Dendritic cell treated with granulocyte-macrophage colony-stimulating factor and Interleukin-4, amounts not matched to agents 40 ng/mL and 50 ng/mL, for 4 days (primary cell): ENCODE measurements around the gene WDHD1.
A peak's percentile ranks its signal among the peaks of the same experiment; 100 is the strongest.
"Not testable (repeated sequence)": the region's sequence is repeated elsewhere in the genome, so short reads cannot be mapped to it uniquely, and the experiment has no call there.

Experiments
- H3K27ac Mint-ChIP-seq: one replicate; pipeline ENCODE4 v1.8.0; 2022; ENCODE audit warnings: mild to moderate bottlenecking, mixed read lengths
- H3K27me3 Mint-ChIP-seq: one replicate; pipeline ENCODE4 v1.8.0; 2022; ENCODE audit warnings: mild to moderate bottlenecking, mixed read lengths
- H3K36me3 Mint-ChIP-seq: one replicate; pipeline ENCODE4 v1.8.0; 2022; ENCODE audit warnings: low read depth, mixed read lengths
- H3K4me1 Mint-ChIP-seq: one replicate; pipeline ENCODE4 v1.8.0; 2022; ENCODE audit warnings: low read depth, mixed read lengths
- H3K4me3 Mint-ChIP-seq: one replicate; pipeline ENCODE4 v1.8.0; 2022; ENCODE audit warnings: mild to moderate bottlenecking, moderate library complexity, mixed read lengths
- H3K9me3 Mint-ChIP-seq: one replicate; pipeline ENCODE4 v1.8.0; 2022; ENCODE audit warnings: mixed read lengths
- intact Hi-C: fragments of 100-400 bp; cut with micrococcal nuclease; formaldehyde crosslinking; loops from one replicate; pipeline ENCODE4 v1.15.0; 2022

Gene WDHD1

GRCh38 chr14:55028066-55028465 is 1.2 kb upstream of the WDHD1 start:
- no peaks in the 10 kb centered on the region for H3K9me3 Mint-ChIP-seq
- peak overlapping the region; percentile 96 for H3K4me3 Mint-ChIP-seq
- peak overlapping the region; percentile 96 for H3K27ac Mint-ChIP-seq
- no peaks in the 10 kb centered on the region for H3K27me3 Mint-ChIP-seq
- peaks cover 33% of the 10 kb centered on the region for H3K4me1 Mint-ChIP-seq
- intact Hi-C loops = no loop called here
- peaks cover 16% of the 10 kb centered on the region for H3K36me3 Mint-ChIP-seq

GRCh38 chr14:55026441-55026792 is 482 bp downstream of the WDHD1 start:
- H3K27ac Mint-ChIP-seq = peak overlapping the region; percentile 96
- no peaks in the 10 kb centered on the region for H3K9me3 Mint-ChIP-seq
- H3K4me1 Mint-ChIP-seq = peaks cover 31% of the 10 kb centered on the region
- intact Hi-C loops = loop anchor here (2.0 kb wide), 1 partner anchor 24 kb away; the partner anchor contains the start of gene MAPK1IP1L
- peaks cover 9% of the 10 kb centered on the region for H3K36me3 Mint-ChIP-seq
- H3K4me3 Mint-ChIP-seq = peak overlapping the region; percentile 96
- no peaks in the 10 kb centered on the region for H3K27me3 Mint-ChIP-seq

DNA sequence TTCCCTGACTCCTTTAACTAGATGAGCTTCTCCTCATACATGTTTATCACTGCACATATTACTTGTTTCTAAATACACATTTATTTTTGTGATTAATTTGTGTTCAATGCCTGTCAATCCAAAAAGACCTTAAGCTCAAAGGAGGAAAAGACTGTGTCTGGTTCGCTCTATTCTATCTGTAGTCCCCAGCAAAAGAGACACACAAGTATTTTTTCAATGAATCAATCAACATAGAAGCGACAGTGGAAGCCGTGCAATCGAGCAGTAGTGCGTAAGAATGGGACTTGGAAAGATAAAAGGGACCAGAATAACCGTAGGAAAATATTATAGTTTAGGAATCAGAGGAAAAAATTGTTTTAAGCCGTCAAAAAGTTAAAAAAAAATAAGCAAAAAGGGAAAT is 951 bp downstream of the WDHD1 start:
- Mint-ChIP-seq H3K9me3 (no peaks in the 10 kb centered on the region), H3K27me3 (no peaks in the 10 kb centered on the region), H3K4me1 (peaks cover 27% of the 10 kb centered on the region), H3K27ac (peak overlapping the region; percentile 96), H3K4me3 (peak overlapping the region; percentile 96), H3K36me3 (peaks cover 9% of the 10 kb centered on the region)
- intact Hi-C loops = loop anchor here (2.0 kb wide), 1 partner anchor 25 kb away; the partner anchor contains the start of gene MAPK1IP1L

- H3K9me3 Mint-ChIP-seq, H3K4me3 Mint-ChIP-seq, intact Hi-C loops, H3K27me3 Mint-ChIP-seq, H3K36me3 Mint-ChIP-seq, H3K27ac Mint-ChIP-seq: not testable (repeated sequence)
- H3K4me1 Mint-ChIP-seq = peaks cover 36% of the 10 kb centered on the region
Observed at GRCh38 chr14:55024365-55024764, 2.5 kb downstream of the WDHD1 start.

DNA sequence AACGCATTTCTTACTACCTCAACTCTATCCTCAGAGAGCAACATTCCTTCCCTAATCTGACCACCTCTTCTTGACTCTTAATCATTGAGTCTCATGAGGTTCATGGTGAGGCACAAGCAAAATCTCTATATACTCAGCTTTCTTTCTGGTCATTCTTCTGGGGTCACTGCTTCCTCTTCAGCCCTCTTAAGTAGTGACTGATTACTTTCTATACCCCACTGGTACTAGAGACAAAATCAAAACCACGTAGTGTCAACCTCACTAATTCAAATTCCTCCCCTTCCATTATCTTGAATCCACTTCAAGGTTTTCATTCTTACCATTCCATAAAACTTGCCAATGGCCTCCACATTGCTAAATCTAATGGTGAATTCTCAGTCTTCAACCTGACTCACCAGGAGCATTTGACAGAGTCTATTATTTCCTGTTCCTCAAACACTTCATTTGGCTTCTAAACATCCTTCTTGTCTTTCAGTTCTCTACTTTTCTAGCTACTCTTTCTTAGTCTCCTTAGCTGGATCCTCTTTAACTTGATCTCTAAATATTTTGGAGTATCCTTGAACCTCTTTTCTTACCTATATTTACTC is 6.8 kb downstream of the WDHD1 start:
- no peak overlapping the region for H3K4me3 Mint-ChIP-seq
- peaks cover 10% of the 10 kb centered on the region for H3K4me1 Mint-ChIP-seq
- H3K9me3 Mint-ChIP-seq = no peaks in the 10 kb centered on the region
- peak overlapping the region; percentile 31 for H3K27ac Mint-ChIP-seq
- H3K27me3 Mint-ChIP-seq = no peaks in the 10 kb centered on the region
- intact Hi-C loops = no loop called here
- no peaks in the 10 kb centered on the region for H3K36me3 Mint-ChIP-seq

DNA sequence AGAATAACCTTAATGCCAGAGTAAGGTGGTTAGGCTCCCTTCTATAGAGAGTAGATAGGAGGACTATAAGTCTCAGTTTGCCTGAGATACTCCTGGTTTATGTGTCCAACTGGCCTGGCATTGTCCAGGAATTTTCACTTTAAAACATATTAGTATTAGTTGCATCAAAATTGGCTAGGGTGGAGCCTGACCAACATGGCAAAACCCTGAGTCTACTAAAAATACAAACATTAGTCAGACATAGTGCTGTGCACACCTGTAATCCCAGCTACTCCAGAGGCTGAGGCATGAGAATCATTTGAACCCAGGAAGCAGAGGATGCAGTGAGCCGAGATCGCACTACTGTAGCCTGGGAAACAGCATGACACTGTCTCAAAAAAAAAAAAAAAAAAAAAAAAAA is 11.9 kb downstream of the WDHD1 start:
- intact Hi-C loops = no loop called here
- Mint-ChIP-seq H3K27me3 (no peaks in the 10 kb centered on the region), H3K4me1 (peaks cover 4% of the 10 kb centered on the region), H3K36me3 (no peaks in the 10 kb centered on the region), H3K4me3 (no peak overlapping the region), H3K9me3 (no peaks in the 10 kb centered on the region), H3K27ac (no peak overlapping the region)

GRCh38 chr14:55005071-55005470 is 21.8 kb downstream of the WDHD1 start:
- Mint-ChIP-seq H3K36me3 (no peaks in the 10 kb centered on the region), H3K27ac (no peak overlapping the region), H3K4me1 (peaks cover 10% of the 10 kb centered on the region), H3K9me3 (no peaks in the 10 kb centered on the region), H3K27me3 (no peaks in the 10 kb centered on the region), H3K4me3 (no peak overlapping the region)
- intact Hi-C loops = no loop called here

DNA sequence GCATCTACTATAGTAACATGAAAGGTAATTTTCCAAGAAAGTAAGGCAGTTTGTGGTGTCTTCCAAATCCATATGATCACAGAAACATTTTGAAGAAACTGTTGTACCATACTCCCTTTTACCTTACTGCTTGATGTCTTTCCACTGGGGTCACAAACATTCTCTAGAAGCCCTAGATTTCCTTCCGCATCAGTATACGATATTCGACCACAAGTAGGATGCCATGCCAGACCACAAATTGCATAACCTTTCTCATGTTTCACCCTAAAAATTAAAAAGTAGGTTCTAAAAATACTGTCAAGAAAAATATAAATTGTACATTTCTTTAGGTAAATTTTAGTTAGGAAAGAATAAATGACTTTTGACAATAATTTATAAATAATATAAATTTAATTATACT is 26.5 kb downstream of the WDHD1 start:
- Mint-ChIP-seq H3K4me3 (no peak overlapping the region), H3K4me1 (peaks cover 13% of the 10 kb centered on the region), H3K36me3 (no peaks in the 10 kb centered on the region), H3K9me3 (no peaks in the 10 kb centered on the region), H3K27ac (no peak overlapping the region), H3K27me3 (peaks cover 2% of the 10 kb centered on the region)
- intact Hi-C loops = no loop called here

DNA sequence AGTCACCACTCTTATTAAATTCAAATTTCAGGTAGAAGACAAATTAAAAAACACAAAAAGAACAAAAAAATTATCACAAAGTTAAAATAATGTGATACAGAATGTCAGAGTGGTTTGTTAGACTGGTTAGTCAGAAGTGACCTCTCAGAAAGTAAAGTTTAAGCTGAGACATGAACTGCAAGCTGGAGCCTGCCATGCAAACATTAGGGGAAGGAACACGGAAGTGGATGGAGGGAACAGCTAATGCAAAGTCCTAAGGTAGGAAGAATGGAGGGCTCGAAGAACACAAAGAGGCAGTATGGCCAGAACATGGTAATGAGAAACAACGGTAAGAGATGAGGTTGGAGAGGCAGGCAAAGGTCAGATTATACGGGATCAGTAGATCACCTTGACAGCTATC is 41.7 kb downstream of the WDHD1 start:
- intact Hi-C loops = loop anchor here (10.0 kb wide), 1 partner anchor 180 kb away; no protein-coding TSS in a partner anchor
- no peaks in the 10 kb centered on the region for H3K9me3 Mint-ChIP-seq
- peaks cover 14% of the 10 kb centered on the region for H3K36me3 Mint-ChIP-seq
- no peaks in the 10 kb centered on the region for H3K27me3 Mint-ChIP-seq
- no peak overlapping the region for H3K27ac Mint-ChIP-seq
- H3K4me3 Mint-ChIP-seq = no peak overlapping the region
- no peaks in the 10 kb centered on the region for H3K4me1 Mint-ChIP-seq

DNA sequence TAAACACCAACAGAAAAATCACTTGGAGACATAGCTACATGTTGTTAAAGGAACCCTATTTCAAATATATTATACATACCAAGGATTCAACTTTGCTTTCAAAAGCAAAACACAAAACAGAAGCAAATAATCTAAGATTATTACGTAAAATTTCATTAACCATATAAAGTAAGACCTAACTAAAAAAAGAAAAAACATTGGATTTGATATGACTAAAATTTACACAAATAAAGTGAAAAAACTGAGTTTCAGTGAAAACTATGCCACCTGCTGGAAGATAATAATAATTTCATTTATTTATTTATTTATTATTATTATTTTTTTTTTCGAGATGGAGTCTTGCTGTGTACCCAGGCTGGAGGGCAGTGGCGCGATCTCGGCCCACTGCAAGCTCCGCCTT is 45.2 kb downstream of the WDHD1 start:
- H3K4me3 Mint-ChIP-seq = no peak overlapping the region
- no peaks in the 10 kb centered on the region for H3K9me3 Mint-ChIP-seq
- H3K4me1 Mint-ChIP-seq = no peaks in the 10 kb centered on the region
- no peaks in the 10 kb centered on the region for H3K27me3 Mint-ChIP-seq
- H3K36me3 Mint-ChIP-seq = peaks cover 6% of the 10 kb centered on the region
- no peak overlapping the region for H3K27ac Mint-ChIP-seq
- intact Hi-C loops = loop anchor here (2.0 to 10.0 kb wide), 2 partner anchors 177 to 417 kb away; no protein-coding TSS in a partner anchor

- Mint-ChIP-seq H3K9me3 (no peaks in the 10 kb centered on the region), H3K36me3 (no peaks in the 10 kb centered on the region), H3K27ac (no peak overlapping the region), H3K27me3 (no peaks in the 10 kb centered on the region), H3K4me3 (no peak overlapping the region), H3K4me1 (peaks cover 7% of the 10 kb centered on the region)
- intact Hi-C loops = no loop called here
Observed at GRCh38 chr14:54979039-54979438, 47.9 kb downstream of the WDHD1 start.

DNA sequence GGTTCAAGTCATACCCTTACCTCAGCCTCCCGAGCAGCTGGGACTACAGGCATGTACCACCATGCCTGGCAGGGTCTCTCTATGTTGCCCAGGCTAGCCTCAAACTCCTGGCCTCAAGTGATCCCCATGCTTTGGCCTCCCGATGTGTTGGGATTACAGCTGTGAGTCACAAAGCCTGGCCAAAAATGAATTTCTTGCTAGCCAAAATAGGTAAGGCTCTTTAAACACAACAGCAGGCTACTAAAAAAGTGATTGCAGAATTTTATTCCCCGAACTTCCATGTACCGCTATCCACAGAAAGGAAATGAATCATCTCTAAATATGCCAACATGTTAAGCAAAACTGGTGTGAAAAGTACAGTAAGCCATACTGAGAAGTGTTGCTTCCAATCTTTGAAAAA is 50.6 kb downstream of the WDHD1 start:
- Mint-ChIP-seq H3K27me3 (no peaks in the 10 kb centered on the region), H3K9me3 (no peaks in the 10 kb centered on the region), H3K27ac (no peak overlapping the region), H3K4me3 (no peak overlapping the region), H3K4me1 (peaks cover 7% of the 10 kb centered on the region), H3K36me3 (no peaks in the 10 kb centered on the region)
- intact Hi-C loops = no loop called here

- H3K36me3 Mint-ChIP-seq = no peaks in the 10 kb centered on the region
- H3K27ac Mint-ChIP-seq = no peak overlapping the region
- no peaks in the 10 kb centered on the region for H3K27me3 Mint-ChIP-seq
- intact Hi-C loops = no loop called here
- no peak overlapping the region for H3K4me3 Mint-ChIP-seq
- H3K9me3 Mint-ChIP-seq = no peaks in the 10 kb centered on the region
- H3K4me1 Mint-ChIP-seq = peaks cover 7% of the 10 kb centered on the region
Observed at GRCh38 chr14:54975856-54976255, 51.0 kb downstream of the WDHD1 start.

- H3K27ac Mint-ChIP-seq = no peak overlapping the region
- no peaks in the 10 kb centered on the region for H3K27me3 Mint-ChIP-seq
- H3K4me3 Mint-ChIP-seq = no peak overlapping the region
- peaks cover 7% of the 10 kb centered on the region for H3K4me1 Mint-ChIP-seq
- H3K9me3 Mint-ChIP-seq = no peaks in the 10 kb centered on the region
- H3K36me3 Mint-ChIP-seq = no peaks in the 10 kb centered on the region
- intact Hi-C loops = no loop called here
Observed at GRCh38 chr14:54974788-54975414, 52.0 kb downstream of the WDHD1 start.

GRCh38 chr14:54967496-54967895 is 59.4 kb downstream of the WDHD1 start:
- Mint-ChIP-seq H3K27me3 (no peaks in the 10 kb centered on the region), H3K4me3 (no peak overlapping the region), H3K4me1 (no peaks in the 10 kb centered on the region), H3K36me3 (no peaks in the 10 kb centered on the region), H3K9me3 (no peaks in the 10 kb centered on the region), H3K27ac (no peak overlapping the region)
- intact Hi-C loops = no loop called here
